ENCODE results near the gene CIB4.

DNA sequence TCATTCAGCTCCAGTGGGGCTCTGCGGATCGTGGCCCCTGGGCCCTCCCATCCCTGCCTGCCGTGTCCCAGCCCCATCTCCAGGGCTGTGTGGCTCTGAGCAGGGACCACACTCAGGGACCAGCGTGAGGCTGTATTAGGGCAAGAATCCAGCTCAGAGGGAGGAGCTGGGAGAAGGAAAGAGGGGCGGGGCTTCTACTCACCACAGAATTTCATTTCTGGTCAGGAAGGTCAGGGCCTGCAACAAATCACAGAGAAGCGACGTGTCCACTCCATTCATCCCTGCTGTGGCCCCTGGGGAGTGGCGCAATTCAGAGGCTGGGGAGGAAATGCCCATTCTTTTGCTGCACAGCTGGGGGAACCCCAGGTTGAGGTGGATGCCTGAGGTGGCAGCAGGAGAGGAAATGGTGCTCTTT lies 828 bp downstream of the CIB4 start:
- TF ChIP-seq HMGXB4 (CRISPR knock-in tag; IDR thresholded peaks at IDR 0.05) (no peak), NR1H2 (CRISPR knock-in tag; IDR thresholded peaks at IDR 0.05) (no peak), CTCF (IDR thresholded peaks at IDR 0.05) (no peak), TP53 (CRISPR knock-in tag; IDR thresholded peaks at IDR 0.05) (no peak), ELF4 (CRISPR knock-in tag; IDR thresholded peaks at IDR 0.05; ENCODE audit: low read depth) (no peak), ZNF317 (CRISPR knock-in tag; IDR thresholded peaks at IDR 0.05; ENCODE audit: borderline replicate concordance, low read depth) (no peak), ZNF671 (CRISPR knock-in tag; IDR thresholded peaks at IDR 0.05) (no peak), ESRRA (CRISPR knock-in tag; IDR thresholded peaks at IDR 0.05; ENCODE audit: borderline replicate concordance) (no peak), FOXK1 (CRISPR knock-in tag; IDR thresholded peaks at IDR 0.05) (no peak), TCF7 (CRISPR knock-in tag; IDR thresholded peaks at IDR 0.05; ENCODE audit: low read depth) (no peak)
- TF ChIP-seq, protein P1, sequence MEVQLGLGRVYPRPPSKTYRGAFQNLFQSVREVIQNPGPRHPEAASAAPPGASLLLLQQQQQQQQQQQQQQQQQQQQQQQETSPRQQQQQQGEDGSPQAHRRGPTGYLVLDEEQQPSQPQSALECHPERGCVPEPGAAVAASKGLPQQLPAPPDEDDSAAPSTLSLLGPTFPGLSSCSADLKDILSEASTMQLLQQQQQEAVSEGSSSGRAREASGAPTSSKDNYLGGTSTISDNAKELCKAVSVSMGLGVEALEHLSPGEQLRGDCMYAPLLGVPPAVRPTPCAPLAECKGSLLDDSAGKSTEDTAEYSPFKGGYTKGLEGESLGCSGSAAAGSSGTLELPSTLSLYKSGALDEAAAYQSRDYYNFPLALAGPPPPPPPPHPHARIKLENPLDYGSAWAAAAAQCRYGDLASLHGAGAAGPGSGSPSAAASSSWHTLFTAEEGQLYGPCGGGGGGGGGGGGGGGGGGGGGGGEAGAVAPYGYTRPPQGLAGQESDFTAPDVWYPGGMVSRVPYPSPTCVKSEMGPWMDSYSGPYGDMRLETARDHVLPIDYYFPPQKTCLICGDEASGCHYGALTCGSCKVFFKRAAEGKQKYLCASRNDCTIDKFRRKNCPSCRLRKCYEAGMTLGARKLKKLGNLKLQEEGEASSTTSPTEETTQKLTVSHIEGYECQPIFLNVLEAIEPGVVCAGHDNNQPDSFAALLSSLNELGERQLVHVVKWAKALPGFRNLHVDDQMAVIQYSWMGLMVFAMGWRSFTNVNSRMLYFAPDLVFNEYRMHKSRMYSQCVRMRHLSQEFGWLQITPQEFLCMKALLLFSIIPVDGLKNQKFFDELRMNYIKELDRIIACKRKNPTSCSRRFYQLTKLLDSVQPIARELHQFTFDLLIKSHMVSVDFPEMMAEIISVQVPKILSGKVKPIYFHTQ (CRISPR knock-in tag; IDR thresholded peaks at IDR 0.05) = no peak
- TF ChIP-seq, protein P2, sequence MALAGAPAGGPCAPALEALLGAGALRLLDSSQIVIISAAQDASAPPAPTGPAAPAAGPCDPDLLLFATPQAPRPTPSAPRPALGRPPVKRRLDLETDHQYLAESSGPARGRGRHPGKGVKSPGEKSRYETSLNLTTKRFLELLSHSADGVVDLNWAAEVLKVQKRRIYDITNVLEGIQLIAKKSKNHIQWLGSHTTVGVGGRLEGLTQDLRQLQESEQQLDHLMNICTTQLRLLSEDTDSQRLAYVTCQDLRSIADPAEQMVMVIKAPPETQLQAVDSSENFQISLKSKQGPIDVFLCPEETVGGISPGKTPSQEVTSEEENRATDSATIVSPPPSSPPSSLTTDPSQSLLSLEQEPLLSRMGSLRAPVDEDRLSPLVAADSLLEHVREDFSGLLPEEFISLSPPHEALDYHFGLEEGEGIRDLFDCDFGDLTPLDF (CRISPR knock-in tag; IDR thresholded peaks at IDR 0.05) = no peak

Measured in WTC11 (cell line).